AG09309 (cell line): Measurements from ENCODE around the gene PTGDS.

Experiments
- DNase-seq: peaks from one replicate; pipeline ENCODE4 v3.0.0-alpha.2; 2010; ENCODE audit warnings: low read depth
- H3K4me3 ChIP-seq: 2 replicates; pipeline ENCODE4 v1.5.1; 2011; ENCODE audit warnings: mild to moderate bottlenecking, low read depth, low read length, moderate library complexity; ENCODE audit not compliant: control insufficient read depth
- CTCF ChIP-seq: IDR thresholded peaks from 2 replicates; pipeline ENCODE4 v1.5.1; 2011; ENCODE audit warnings: mild to moderate bottlenecking, low read depth, low read length, inconsistent platforms; ENCODE audit not compliant: insufficient read depth, control insufficient read depth; ENCODE audit errors: missing control alignments

The PTGDS gene

GRCh38 chr9:136955202-136955942 is 21.9 kb upstream of the PTGDS start:
- H3K4me3 ChIP-seq, result no peak overlapping the region
- no peak for DNase-seq
- TF ChIP-seq CTCF, result no peak

GRCh38 chr9:136955943-136956335 is 21.4 kb upstream of the PTGDS start:
- no peak for DNase-seq
- no peak for TF ChIP-seq CTCF
- no peak overlapping the region for H3K4me3 ChIP-seq

- H3K4me3 ChIP-seq, result no peak overlapping the region
- TF ChIP-seq CTCF, result no peak
- DNase-seq, result no peak
Measured at GRCh38 chr9:136956604-136957003, 20.7 kb upstream of the PTGDS start.

- DNase-seq, result no peak
- no peak for TF ChIP-seq CTCF
- H3K4me3 ChIP-seq, result no peak overlapping the region
Measured at GRCh38 chr9:136957461-136957860, 19.8 kb upstream of the PTGDS start.

- no peak overlapping the region for H3K4me3 ChIP-seq
- TF ChIP-seq CTCF, result no peak
- DNase-seq, result no peak
Measured at GRCh38 chr9:136957901-136958300, 19.4 kb upstream of the PTGDS start.

GRCh38 chr9:136958473-136958872 is 18.8 kb upstream of the PTGDS start:
- no peak for TF ChIP-seq CTCF
- H3K4me3 ChIP-seq, result no peak overlapping the region

More at GRCh38 chr9:136958473-136958872, 18.8 kb upstream of the PTGDS start:
- no peak for DNase-seq
